Effector memory CD8-positive, alpha-beta T cell (primary cell): ENCODE data around the gene FUBP3.
"Not testable (repeated sequence)": the region's sequence is repeated elsewhere in the genome, so short reads cannot be mapped to it uniquely, and the experiment has no call there.

ENCODE experiments used
- ATAC-seq: fragments of 150-1000 bp; cut with Tn5 transposase; replicated peaks from 2 replicates; pipeline ENCODE4 v1.10.0; 2021; ENCODE audit warnings: mild to moderate bottlenecking, moderate library complexity
- DNase-seq, 3 experiments: peaks; one replicate each; pipeline ENCODE4 v3.0.0; 2021
- H3K27ac Mint-ChIP-seq, 2 donors: one replicate each; pipeline ENCODE4 v1.8.0; 2022; ENCODE audit warnings: mild to moderate bottlenecking in 2 of 2, mixed read lengths in 2 of 2, moderate library complexity in 2 of 2
- H3K27me3 Mint-ChIP-seq, 2 donors: one replicate each; pipeline ENCODE4 v1.8.0; 2022; ENCODE audit warnings: mixed read lengths in 2 of 2
- H3K36me3 Mint-ChIP-seq: one replicate; pipeline ENCODE4 v1.8.0; 2022; ENCODE audit warnings: mild to moderate bottlenecking, moderate library complexity, mixed read lengths; ENCODE audit not compliant: insufficient read depth
- H3K4me1 Mint-ChIP-seq, 2 donors: one replicate each; pipeline ENCODE4 v1.8.0; 2022; ENCODE audit warnings: low read depth in 2 of 2, mixed read lengths in 2 of 2
- H3K4me3 Mint-ChIP-seq, 2 donors: one replicate each; pipeline ENCODE4 v1.8.0; 2022; ENCODE audit warnings: mild to moderate bottlenecking in 2 of 2, mixed read lengths in 2 of 2, moderate library complexity in 2 of 2
- H3K9me3 Mint-ChIP-seq, 2 donors: one replicate each; pipeline ENCODE4 v1.8.0; 2022; ENCODE audit warnings: mixed read lengths in 2 of 2

The FUBP3 gene

GRCh38 chr9:130685945-130686344 lies 106.6 kb downstream of the FUBP3 start:
- H3K27me3 Mint-ChIP-seq, result peaks cover 5 to 12% of the 10 kb centered on the region in 2 donors
- not testable (repeated sequence) for H3K4me1 Mint-ChIP-seq, H3K36me3 Mint-ChIP-seq, H3K27ac Mint-ChIP-seq, ATAC-seq, DNase-seq, H3K9me3 Mint-ChIP-seq, H3K4me3 Mint-ChIP-seq

- peaks cover 4 to 5% of the 10 kb centered on the region in 2 donors for H3K4me1 Mint-ChIP-seq
- H3K27me3 Mint-ChIP-seq, result peaks cover 5 to 12% of the 10 kb centered on the region in 2 donors
- ATAC-seq (no peak), DNase-seq (no peak)
- H3K27ac Mint-ChIP-seq, result no peak overlapping the region
- H3K9me3 Mint-ChIP-seq, result no peaks in the 10 kb centered on the region
- H3K36me3 Mint-ChIP-seq, result no peaks in the 10 kb centered on the region
- no peak overlapping the region for H3K4me3 Mint-ChIP-seq
Measured at GRCh38 chr9:130687615-130688014, 108.2 kb downstream of the FUBP3 start.
